HepG2 (cell line): ENCODE data around the gene COMMD7. TPM values are rescaled to one million over a fixed set of nuclear protein-coding genes. Genes with fewer than 3 reads are reported as not detected.

ENCODE experiments used
- ATAC-seq: fragments of 200-7000 bp; cut with Tn5 transposase; 3 replicates; pipeline ENCODE4 v1.9.1; 2020; ENCODE audit warnings: mild to moderate bottlenecking, moderate library complexity
- BruUV-seq: library from RNA; stranded (reverse); fragments of 400-500 nt; replicated peaks from 2 replicates; lab custom pipeline; 2021; lab: Mats Ljungman, UMichigan
- CTCF ChIA-PET: fragments of 300-600 bp; formaldehyde crosslinking; extraction: SDS; loops from one replicate; lab custom pipeline; 2021; ENCODE audit warnings: low total read pairs, inconsistent platforms, low intra/inter-chr PET ratio; lab: Yijun Ruan, JAX
- POLR2A ChIA-PET: fragments of 350-600 bp; sonication (Branson Sonifier 250); formaldehyde crosslinking; loops from one replicate; lab custom pipeline; 2020; ENCODE audit warnings: antibody characterized with exemption, inconsistent platforms; lab: Yijun Ruan, JAX
- DNase-seq: peaks from one replicate; pipeline ENCODE4 v3.0.0-alpha.2; 2015; ENCODE audit warnings: low spot score
- FAIRE-seq: peaks from 3 replicates; lab custom pipeline; 2011; peaks lifted over from hg19 to GRCh38; lab: Jason Lieb, UNC
- H2AFZ ChIP-seq: one replicate; pipeline ENCODE4 v1.6.1; 2011; ENCODE audit warnings: low read length, inconsistent platforms
- H3K27ac ChIP-seq: fragments of 300-600 bp; 3 replicates; pipeline ENCODE4 v1.8.0; 2011; ENCODE audit warnings: mixed run types, mild to moderate bottlenecking, mixed read lengths, low read length, inconsistent platforms; ENCODE audit not compliant: insufficient read depth; ENCODE audit errors: extremely low read length
- H3K27me3 ChIP-seq, 2 experiments: fragments of 200-600 bp in 1 of 2; 2 replicates in 1 of 2; 3 replicates in 1 of 2; pipeline versions ENCODE4 v1.6.0 to v1.8.0; 2011; ENCODE audit warnings: low read length in 2 of 2, mild to moderate bottlenecking in 2 of 2, moderate library complexity in 2 of 2, inconsistent platforms in 1 of 2; ENCODE audit not compliant: insufficient read depth in 2 of 2, control insufficient read depth in 1 of 2
- H3K36me3 ChIP-seq, 2 experiments: fragments of 200-600 bp in 1 of 2; replicated peaks in 1 of 2; 2 replicates in 1 of 2; 3 replicates in 1 of 2; pipeline versions ENCODE4 v1.5.1 to v1.8.0; 2011; ENCODE audit warnings: low read length in 2 of 2, inconsistent platforms in 1 of 2; ENCODE audit not compliant: insufficient read depth in 2 of 2, control insufficient read depth in 1 of 2
- H3K4me1 ChIP-seq: 2 replicates; pipeline ENCODE4 v1.5.1; 2012; ENCODE audit warnings: low read length, inconsistent platforms; ENCODE audit not compliant: insufficient read depth
- H3K4me2 ChIP-seq: 2 replicates; pipeline ENCODE4 v1.6.0; 2011; ENCODE audit warnings: low read depth, low read length, inconsistent platforms
- H3K4me3 ChIP-seq, 3 experiments: fragments of 200-600 bp in 1 of 3; sonication (generic), shearing (Covaris generic) in 1 of 3; replicated peaks in 1 of 3; 2 replicates each; pipeline ENCODE4 v1.5.1; 2011 to 2016; ENCODE audit warnings: low read length in 3 of 3, inconsistent platforms in 2 of 3, low read depth in 2 of 3, mild to moderate bottlenecking in 2 of 3, control low read depth in 1 of 3, mixed read lengths in 1 of 3; ENCODE audit not compliant: insufficient read depth in 1 of 3
- H3K79me2 ChIP-seq: one replicate; pipeline ENCODE4 v1.6.1; 2011; ENCODE audit warnings: low read length, inconsistent platforms; ENCODE audit not compliant: insufficient read depth
- H3K9ac ChIP-seq: 2 replicates; pipeline ENCODE4 v1.6.0; 2011; ENCODE audit warnings: mild to moderate bottlenecking, low read depth, low read length, inconsistent platforms; ENCODE audit not compliant: insufficient read depth
- H3K9me3 ChIP-seq: 2 replicates; pipeline ENCODE4 v1.5.1; 2012; ENCODE audit warnings: mild to moderate bottlenecking, low read length
- H4K20me1 ChIP-seq: 2 replicates; pipeline ENCODE4 v1.6.0; 2011; ENCODE audit warnings: inconsistent platforms, mild to moderate bottlenecking, low read length, moderate library complexity; ENCODE audit not compliant: insufficient read depth
- ARNT ChIP-seq: fragments of 450-650 bp; IDR thresholded peaks from 2 replicates; pipeline ENCODE4 v1.6.1; 2017
- BCL3 ChIP-seq: sonication (generic); formaldehyde crosslinking; IDR thresholded peaks from 2 replicates; pipeline ENCODE4 v1.5.1; 2020; ENCODE audit warnings: mild to moderate bottlenecking, missing genetic modification reagents, moderate library complexity
- FOXP1 ChIP-seq, 2 experiments: fragments of 450-650 bp in 1 of 2; IDR thresholded peaks; 2 replicates each; pipeline ENCODE4 v1.6.1; 2017 to 2018; ENCODE audit warnings: antibody characterized with exemption in 1 of 2
- HNF4A ChIP-seq: sonication (generic); formaldehyde crosslinking; IDR thresholded peaks from 2 replicates; pipeline ENCODE4 v1.4.0; 2020; ENCODE audit warnings: missing genetic modification reagents
- HNRNPL ChIP-seq: fragments of 200-400 bp; formaldehyde crosslinking; IDR thresholded peaks from 2 replicates; pipeline ENCODE4 v1.6.1; 2017; ENCODE audit warnings: mild to moderate bottlenecking, low read depth, low read length
- MZF1 ChIP-seq: sonication (generic); formaldehyde crosslinking; IDR thresholded peaks from 2 replicates; pipeline ENCODE4 v1.8.1; 2023; ENCODE audit warnings: mild to moderate bottlenecking, missing genetic modification reagents, borderline replicate concordance
- NR2F6 ChIP-seq, 2 experiments: IDR thresholded peaks; 2 replicates each; pipeline ENCODE4 v1.6.1; 2016; ENCODE audit warnings: antibody characterized with exemption in 1 of 2, mild to moderate bottlenecking in 1 of 2
- ZBTB33 ChIP-seq: sonication (generic); formaldehyde crosslinking; IDR thresholded peaks from 2 replicates; pipeline ENCODE4 v1.4.0; 2020; ENCODE audit warnings: missing genetic modification reagents
- ZBTB38 ChIP-seq: sonication (generic); formaldehyde crosslinking; IDR thresholded peaks from 2 replicates; pipeline ENCODE4 v1.5.1; 2020; ENCODE audit warnings: mild to moderate bottlenecking, missing genetic modification reagents
- ZBTB4 ChIP-seq: sonication (generic); formaldehyde crosslinking; IDR thresholded peaks from 2 replicates; pipeline ENCODE4 v1.4.0; 2020; ENCODE audit warnings: missing genetic modification reagents, mild to moderate bottlenecking, borderline replicate concordance
- ZNF530 ChIP-seq: sonication (generic); formaldehyde crosslinking; IDR thresholded peaks from 2 replicates; pipeline ENCODE4 v1.5.0; 2020; ENCODE audit warnings: low read depth, mild to moderate bottlenecking, missing genetic modification reagents
- ZNF687 ChIP-seq: sonication (generic); formaldehyde crosslinking; IDR thresholded peaks from 2 replicates; pipeline ENCODE4 v1.5.1; 2020; ENCODE audit warnings: mild to moderate bottlenecking, missing genetic modification reagents, moderate library complexity
- WGBS: methylation state at CpG from one replicate; pipeline ENCODE4 v1.1.6; 2017; ENCODE audit warnings: low lambda C conversion rate; 5-methylcytosine and 5-hydroxymethylcytosine counted together
- in situ Hi-C: cut with HindIII; loops from 2 replicates; pipeline ENCODE4 v1.10.0; 2017; ENCODE audit warnings: low pct_unique_long_range_greater_than_20kb; ENCODE audit not compliant: extremely low pct_ligation_motif_present
- intact Hi-C: fragments of 100-400 bp; cut with micrococcal nuclease; formaldehyde crosslinking; loops from one replicate; pipeline ENCODE4 v1.10.0; 2022; ENCODE audit not compliant: unreplicated experiment
- polyA plus RNA-seq, 8 experiments: library from polyadenylated mRNA; depleted of rRNA in 3 of 8; stranded (reverse) in 7 of 8; unstranded in 1 of 8; fragments of >200 nt; fragmentation: Illumina TruSeq in 4 of 8; extraction: Trizol in 4 of 8; gene quantifications; 2 replicates each; pipeline versions ENCODE4 v1.2.1 to v1.2.3, GENCODE V29; 2011 to 2016; ENCODE audit warnings: low read depth in 4 of 8, missing spikeins in 1 of 8, mixed read lengths in 1 of 8; ENCODE audit not compliant: insufficient read depth in 1 of 8
- total RNA-seq, 5 experiments: library from RNA; depleted of rRNA; stranded (reverse); fragments of >200 nt; fragmentation: Illumina TruSeq; extraction: Trizol; gene quantifications; 2 replicates each; pipeline ENCODE4 v1.2.3, GENCODE V29; 2016; ENCODE audit warnings: low read depth in 1 of 5

COMMD7 gene
- total and polyA plus RNA-seq, 2 of the 13 experiments (the other 11 are each of a cell fraction or from before 2014, with no cell fraction given), result 42.1 to 53.3 TPM

- Histone ChIP-seq H3K9me3 (peaks cover 10% of the 10 kb centered on the region; the same call in 1 of the 2 replicates), H3K4me1 (peaks cover 43% of the 10 kb centered on the region), H3K79me2 (no peaks in the 10 kb centered on the region), H3K36me3 (no peaks in the 10 kb centered on the region), H4K20me1 (no peaks in the 10 kb centered on the region), H3K4me3 (no peak overlapping the region), H3K4me2 (no peak overlapping the region), H3K27ac (no peak overlapping the region), H3K27me3 (no peaks in the 10 kb centered on the region), H3K9ac (no peak overlapping the region), H2AFZ (no peak overlapping the region)
- intact Hi-C loops, result no loop called here
- DNase-seq (no peak), FAIRE-seq (no peak), ATAC-seq (no peak)
- CTCF ChIA-PET, result interaction anchor here (1.1 kb wide), 1 partner anchor 140 kb away, joined by 3 read pairs; no protein-coding TSS in a partner anchor
- WGBS, result 52% methylated on average over 10 of the region's 10 CpGs
- in situ Hi-C loops, result no loop called here
- POLR2A ChIA-PET, result no interaction called here
- BruUV-seq, result no TSS peak
- TF ChIP-seq FOXP1 (IDR thresholded peaks at IDR 0.05), result no peak
- TF ChIP-seq FOXP1 (CRISPR knock-in tag; IDR thresholded peaks at IDR 0.05), result 0 out of 2 replicates have a peak, but pooled peaks have one; percentile 8
- peak; percentile 92 for TF ChIP-seq ZBTB33 (CRISPR knock-in tag)
- TF ChIP-seq BCL3 (CRISPR knock-in tag), result 0 out of 2 replicates have a peak, but pooled peaks have one; percentile 32
- TF ChIP-seq HNF4A (CRISPR knock-in tag), result peak; percentile 57; the same call in 1 of the 2 replicates
- peak; percentile 35; the same call in 1 of the 2 replicates for TF ChIP-seq ZBTB38
- no peak for TF ChIP-seq ARNT
- no peak for TF ChIP-seq ZNF530 (CRISPR knock-in tag)
- TF ChIP-seq HNRNPL, result 0 out of 2 replicates have a peak, but pooled peaks have one; percentile 40
- peak; percentile 40; the same call in 1 of the 2 replicates for TF ChIP-seq ZNF687 (CRISPR knock-in tag)
- TF ChIP-seq MZF1 (CRISPR knock-in tag), result no peak
- TF ChIP-seq NR2F6 (IDR thresholded peaks at IDR 0.05), result 0 out of 2 replicates have a peak, but pooled peaks have one; percentile 19
- no peak for TF ChIP-seq NR2F6 (CRISPR knock-in tag; IDR thresholded peaks at IDR 0.05)
- TF ChIP-seq ZBTB4 (CRISPR knock-in tag), result peak; percentile 25; the same call in 1 of the 2 replicates
Observed at GRCh38 chr20:32661820-32662528, 81.3 kb downstream of the COMMD7 start.
